HEK293T (cell line): ENCODE results near the gene BEAN1.

Source experiments
- ARNT ChIP-seq: fragments of 450-650 bp; IDR thresholded peaks from 2 replicates; pipeline ENCODE4 v1.6.1; 2017; ENCODE audit warnings: mild to moderate bottlenecking
- ELF4 ChIP-seq: fragments of 450-650 bp; IDR thresholded peaks from 2 replicates; pipeline ENCODE4 v1.6.1; 2017; ENCODE audit warnings: antibody characterized with exemption
- SP1 ChIP-seq: fragments of 450-650 bp; IDR thresholded peaks from 2 replicates; pipeline ENCODE4 v1.6.1; 2017
- SUZ12 ChIP-seq: fragments of 450-650 bp; IDR thresholded peaks from 2 replicates; pipeline ENCODE4 v1.6.1; 2016; ENCODE audit warnings: mild to moderate bottlenecking
- ZNF384 ChIP-seq: fragments of 450-650 bp; IDR thresholded peaks from 2 replicates; pipeline ENCODE4 v1.6.1; 2016

- TF ChIP-seq ARNT = no peak
- TF ChIP-seq SUZ12 = no peak
- no peak for TF ChIP-seq ELF4
- TF ChIP-seq ZNF384 = no peak
- no peak for TF ChIP-seq SP1
These were observed 66.7 kb downstream of the BEAN1 start for GRCh38 chr16:66493490-66494401.
